PC-3 (cell line): ENCODE data around the gene PRR36. TPM values are rescaled to one million over a fixed set of nuclear protein-coding genes. Genes with fewer than 3 reads are reported as not detected.

Experiments used
- ATAC-seq: fragments of 200-7000 bp; cut with Tn5 transposase; 2 replicates; pipeline ENCODE4 v1.9.1; 2020; ENCODE audit warnings: mild to moderate bottlenecking, moderate library complexity
- BruUV-seq: library from RNA; stranded (reverse); fragments of 400-500 nt; replicated peaks from 2 replicates; lab custom pipeline; 2021; lab: Mats Ljungman, UMichigan
- CTCF ChIA-PET: fragments of 300-600 bp; sonication (Branson Sonifier 250); formaldehyde crosslinking; loops from one replicate; lab custom pipeline; 2022; ENCODE audit warnings: antibody characterized with exemption; lab: Charles Lee
- POLR2A ChIA-PET: fragments of 300-600 bp; sonication (Branson Sonifier 250); formaldehyde crosslinking; loops from one replicate; lab custom pipeline; 2022; ENCODE audit warnings: antibody characterized with exemption; ENCODE audit not compliant: unreplicated experiment; lab: Charles Lee
- DNase-seq: peaks from one replicate; pipeline ENCODE4 v3.0.0-alpha.2; 2015
- H2AFZ ChIP-seq: fragments of 300-600 bp; sonication (generic); 2 replicates; pipeline ENCODE4 v1.6.0; 2016; ENCODE audit warnings: antibody characterized with exemption, low read length
- H3F3A ChIP-seq: fragments of 300-600 bp; sonication (generic); one replicate; pipeline ENCODE4 v1.6.0; 2017; ENCODE audit warnings: antibody characterized with exemption, low read length, control low read depth, mild to moderate bottlenecking; ENCODE audit not compliant: unreplicated experiment
- H3K27ac ChIP-seq: fragments of 300-600 bp; sonication (generic); 2 replicates; pipeline ENCODE4 v1.5.1; 2016; ENCODE audit warnings: mild to moderate bottlenecking, low read length
- H3K27me3 ChIP-seq: fragments of 300-600 bp; sonication (generic); 2 replicates; pipeline ENCODE4 v1.6.1; 2016; ENCODE audit warnings: low read length, mixed read lengths
- H3K36me3 ChIP-seq: fragments of 300-600 bp; sonication (generic); 2 replicates; pipeline ENCODE4 v1.6.1; 2016; ENCODE audit warnings: low read depth, mixed run types, low read length, mixed read lengths
- H3K4me1 ChIP-seq: fragments of 300-600 bp; sonication (generic); 2 replicates; pipeline ENCODE4 v1.5.1; 2016; ENCODE audit warnings: low read length; ENCODE audit not compliant: insufficient read depth
- H3K4me2 ChIP-seq: fragments of 300-600 bp; sonication (generic); 2 replicates; pipeline ENCODE4 v1.6.0; 2016; ENCODE audit warnings: low read length
- H3K4me3 ChIP-seq: fragments of 300-600 bp; sonication (generic); 2 replicates; pipeline ENCODE4 v1.5.1; 2016; ENCODE audit warnings: mild to moderate bottlenecking, low read length, mixed read lengths
- H3K79me2 ChIP-seq: fragments of 300-600 bp; sonication (generic); 2 replicates; pipeline ENCODE4 v1.6.1; 2017; ENCODE audit warnings: low read length, mixed read lengths
- H3K9ac ChIP-seq: fragments of 300-600 bp; sonication (generic); 2 replicates; pipeline ENCODE4 v1.6.0; 2016; ENCODE audit warnings: mild to moderate bottlenecking, low read length
- H3K9me2 ChIP-seq: fragments of 300-600 bp; sonication (generic); replicated peaks from 2 replicates; pipeline ENCODE4 v1.6.1; 2016; ENCODE audit warnings: mixed run types, low read length, mixed read lengths
- H3K9me3 ChIP-seq: fragments of 300-600 bp; sonication (generic); 2 replicates; pipeline ENCODE4 v1.6.1; 2016; ENCODE audit warnings: low read length, mixed read lengths
- H4K20me1 ChIP-seq: fragments of 300-600 bp; sonication (generic); 2 replicates; pipeline ENCODE4 v1.6.1; 2016; ENCODE audit warnings: low read length, mixed read lengths
- EZH2 ChIP-seq: fragments of 300-600 bp; sonication (generic); IDR thresholded peaks from one replicate; pipeline ENCODE4 v1.6.1; 2017; ENCODE audit warnings: antibody characterized with exemption, mild to moderate bottlenecking, low read length; ENCODE audit not compliant: unreplicated experiment
- EZH2phosphoT487 ChIP-seq: fragments of 300-600 bp; sonication (generic); IDR thresholded peaks from 2 replicates; pipeline ENCODE4 v1.6.1; 2018; ENCODE audit warnings: mild to moderate bottlenecking, antibody characterized with exemption, low read length, borderline replicate concordance
- intact Hi-C: fragments of 100-400 bp; cut with micrococcal nuclease; formaldehyde crosslinking; loops from 2 replicates; pipeline ENCODE4 v1.9.0; 2023
- total RNA-seq: library from RNA; depleted of rRNA; stranded (reverse); fragments of >200 nt; gene quantifications from 2 replicates; pipeline ENCODE4 v1.2.3, GENCODE V29; 2014
- TF ChIP-seq, protein P1 (sequence below): fragments of 300-600 bp; sonication (generic); conservative IDR thresholded peaks from 2 replicates; pipeline ENCODE4 v1.5.1; 2017; ENCODE audit warnings: antibody characterized with exemption, low read depth, mild to moderate bottlenecking, low read length

Gene PRR36
- total RNA-seq, 1 experiment from 2014 or later: 2.5 TPM

- H3K36me3 ChIP-seq: no peaks in the 10 kb centered on the region
- no TSS peak for BruUV-seq
- intact Hi-C loops: no loop called here
- TF ChIP-seq EZH2phosphoT487 (no peak), EZH2 (no peak)
- TF ChIP-seq, protein P1, sequence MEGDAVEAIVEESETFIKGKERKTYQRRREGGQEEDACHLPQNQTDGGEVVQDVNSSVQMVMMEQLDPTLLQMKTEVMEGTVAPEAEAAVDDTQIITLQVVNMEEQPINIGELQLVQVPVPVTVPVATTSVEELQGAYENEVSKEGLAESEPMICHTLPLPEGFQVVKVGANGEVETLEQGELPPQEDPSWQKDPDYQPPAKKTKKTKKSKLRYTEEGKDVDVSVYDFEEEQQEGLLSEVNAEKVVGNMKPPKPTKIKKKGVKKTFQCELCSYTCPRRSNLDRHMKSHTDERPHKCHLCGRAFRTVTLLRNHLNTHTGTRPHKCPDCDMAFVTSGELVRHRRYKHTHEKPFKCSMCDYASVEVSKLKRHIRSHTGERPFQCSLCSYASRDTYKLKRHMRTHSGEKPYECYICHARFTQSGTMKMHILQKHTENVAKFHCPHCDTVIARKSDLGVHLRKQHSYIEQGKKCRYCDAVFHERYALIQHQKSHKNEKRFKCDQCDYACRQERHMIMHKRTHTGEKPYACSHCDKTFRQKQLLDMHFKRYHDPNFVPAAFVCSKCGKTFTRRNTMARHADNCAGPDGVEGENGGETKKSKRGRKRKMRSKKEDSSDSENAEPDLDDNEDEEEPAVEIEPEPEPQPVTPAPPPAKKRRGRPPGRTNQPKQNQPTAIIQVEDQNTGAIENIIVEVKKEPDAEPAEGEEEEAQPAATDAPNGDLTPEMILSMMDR: no peak
- ChIA-PET POLR2A (no interaction called here), CTCF (no interaction called here)
- no peaks in the 10 kb centered on the region for H4K20me1 ChIP-seq
- no peak overlapping the region for H3K4me3 ChIP-seq
- H3K27me3 ChIP-seq: no peaks in the 10 kb centered on the region
- ATAC-seq (no peak), DNase-seq (no peak)
- no peaks in the 10 kb centered on the region for H3K79me2 ChIP-seq
- H3F3A ChIP-seq: no peaks in the 10 kb centered on the region
- H3K4me1 ChIP-seq: peaks cover 4% of the 10 kb centered on the region
- no peak overlapping the region for H3K27ac ChIP-seq
- no peaks in the 10 kb centered on the region for H3K9me3 ChIP-seq
- H2AFZ ChIP-seq: no peak overlapping the region
- no peak overlapping the region for H3K9ac ChIP-seq
- H3K9me2 ChIP-seq: no peaks in the 10 kb centered on the region
- H3K4me2 ChIP-seq: no peak overlapping the region
Measured at GRCh38 chr19:7857727-7858108, 16.5 kb downstream of the PRR36 start.

DNA sequence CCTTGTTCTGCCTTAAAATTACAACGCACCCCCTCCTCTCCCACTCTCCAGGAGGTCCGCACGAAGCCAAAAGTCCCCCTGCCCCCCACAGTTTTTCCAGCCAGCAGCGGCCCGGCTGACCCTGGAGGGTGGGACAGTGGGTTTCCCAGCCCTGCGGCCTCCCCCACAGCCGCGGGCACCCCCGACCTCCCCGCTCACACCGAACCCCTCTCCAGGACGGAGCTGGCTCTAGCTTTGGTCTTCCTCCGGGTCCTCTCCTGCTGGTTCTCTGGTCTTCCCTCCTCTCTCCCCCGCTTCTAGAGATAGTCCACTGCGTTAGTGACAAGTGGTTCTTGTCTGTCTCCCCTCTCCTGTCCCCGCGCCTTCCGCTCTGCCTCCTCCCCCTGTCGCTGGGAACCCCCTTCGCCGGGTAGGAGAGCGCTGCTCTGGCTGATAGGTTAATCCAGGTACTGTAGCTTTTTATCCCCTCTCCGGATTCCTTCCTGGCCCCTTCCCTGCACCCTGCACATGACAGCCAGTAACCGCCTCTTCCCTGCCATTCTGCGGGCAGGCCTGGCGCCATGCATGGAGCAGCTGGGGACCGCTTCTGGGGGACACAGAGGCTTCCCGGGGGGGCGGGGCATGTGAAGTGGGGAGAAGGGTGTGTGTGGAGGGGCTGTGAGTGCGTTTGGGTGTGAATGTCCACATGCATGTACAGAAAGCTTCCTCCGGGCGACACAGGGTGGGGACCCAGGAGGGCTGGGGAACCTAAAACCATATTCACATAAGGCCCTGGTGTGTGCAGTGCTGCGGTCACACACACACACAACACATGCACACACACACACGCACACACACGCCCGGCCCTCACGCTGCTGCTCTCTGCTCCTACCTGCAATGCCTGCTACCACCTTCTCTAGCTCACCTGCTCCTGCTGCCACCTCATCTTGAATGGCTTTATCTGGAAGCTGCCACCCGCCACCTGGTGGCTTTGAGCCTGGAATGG, 17.2 kb downstream of the PRR36 start:
- no peaks in the 10 kb centered on the region for H4K20me1 ChIP-seq
- no peak overlapping the region for H3K4me3 ChIP-seq
- no peak overlapping the region for H3K9ac ChIP-seq
- peaks cover 4% of the 10 kb centered on the region for H3K4me1 ChIP-seq
- no peaks in the 10 kb centered on the region for H3K9me3 ChIP-seq
- no peaks in the 10 kb centered on the region for H3K36me3 ChIP-seq
- H3K4me2 ChIP-seq: no peak overlapping the region
- H3K79me2 ChIP-seq: no peaks in the 10 kb centered on the region
- no peak overlapping the region for H2AFZ ChIP-seq
- ATAC-seq (no peak), DNase-seq (no peak)
- TF ChIP-seq, protein P1: no peak
- no peak for TF ChIP-seq EZH2phosphoT487
- TF ChIP-seq EZH2: no peak
- no TSS peak for BruUV-seq
- ChIA-PET CTCF (no interaction called here), POLR2A (no interaction called here)
- intact Hi-C loops: no loop called here
- no peaks in the 10 kb centered on the region for H3K27me3 ChIP-seq
- no peaks in the 10 kb centered on the region for H3F3A ChIP-seq
- H3K9me2 ChIP-seq: no peaks in the 10 kb centered on the region
- no peak overlapping the region for H3K27ac ChIP-seq

GRCh38 chr19:7856109-7856591, 18.0 kb downstream of the PRR36 start:
- TF ChIP-seq EZH2 (no peak), EZH2phosphoT487 (no peak)
- TF ChIP-seq, protein P1: no peak
- Histone ChIP-seq H3F3A (no peaks in the 10 kb centered on the region), H3K27ac (no peak overlapping the region), H3K4me1 (peaks cover 4% of the 10 kb centered on the region), H3K9me3 (no peaks in the 10 kb centered on the region), H3K9ac (no peak overlapping the region), H3K36me3 (no peaks in the 10 kb centered on the region), H3K27me3 (no peaks in the 10 kb centered on the region), H3K4me2 (no peak overlapping the region), H4K20me1 (no peaks in the 10 kb centered on the region), H3K9me2 (no peaks in the 10 kb centered on the region), H3K4me3 (no peak overlapping the region), H3K79me2 (no peaks in the 10 kb centered on the region), H2AFZ (no peak overlapping the region)
- no peak for DNase-seq
- BruUV-seq: no TSS peak
- ChIA-PET CTCF (no interaction called here), POLR2A (no interaction called here)
- intact Hi-C loops: no loop called here
- no peak for ATAC-seq
